Duodenal mucosa (tissue), 2 donors: Measurements from ENCODE around the gene GPC3.
A peak's percentile ranks its signal among the peaks of the same experiment; 100 is the strongest.

Experiments
- H3K27ac ChIP-seq: one replicate; pipeline ENCODE4 v1.7.0; 2013; ENCODE audit warnings: low read depth, low read length
- H3K27me3 ChIP-seq, 2 donors: one replicate each; pipeline ENCODE4 v1.7.0; 2013; ENCODE audit warnings: low read length in 2 of 2, control low read depth in 1 of 2; ENCODE audit not compliant: insufficient read depth in 2 of 2, control insufficient read depth in 1 of 2
- H3K36me3 ChIP-seq, 2 donors: one replicate each; pipeline ENCODE4 v1.7.0; 2013; ENCODE audit warnings: low read length in 2 of 2, control low read depth in 1 of 2; ENCODE audit not compliant: insufficient read depth in 2 of 2, control insufficient read depth in 1 of 2
- H3K4me1 ChIP-seq, 2 donors: one replicate each; pipeline ENCODE4 v1.7.0; 2013; ENCODE audit warnings: low read length in 2 of 2, control low read depth in 1 of 2; ENCODE audit not compliant: insufficient read depth in 2 of 2, control insufficient read depth in 1 of 2
- H3K4me3 ChIP-seq, 2 donors: one replicate each; pipeline ENCODE4 v1.7.0; 2013; ENCODE audit warnings: low read length in 2 of 2, low read depth in 1 of 2
- H3K9ac ChIP-seq, 2 donors: one replicate each; pipeline ENCODE4 v1.7.0; 2013; ENCODE audit warnings: low read length in 2 of 2, low read depth in 1 of 2
- H3K9me3 ChIP-seq, 2 donors: one replicate each; pipeline ENCODE4 v1.7.0; 2013; ENCODE audit warnings: low read length in 2 of 2, control low read depth in 1 of 2; ENCODE audit not compliant: control insufficient read depth in 1 of 2

GPC3 gene

DNA sequence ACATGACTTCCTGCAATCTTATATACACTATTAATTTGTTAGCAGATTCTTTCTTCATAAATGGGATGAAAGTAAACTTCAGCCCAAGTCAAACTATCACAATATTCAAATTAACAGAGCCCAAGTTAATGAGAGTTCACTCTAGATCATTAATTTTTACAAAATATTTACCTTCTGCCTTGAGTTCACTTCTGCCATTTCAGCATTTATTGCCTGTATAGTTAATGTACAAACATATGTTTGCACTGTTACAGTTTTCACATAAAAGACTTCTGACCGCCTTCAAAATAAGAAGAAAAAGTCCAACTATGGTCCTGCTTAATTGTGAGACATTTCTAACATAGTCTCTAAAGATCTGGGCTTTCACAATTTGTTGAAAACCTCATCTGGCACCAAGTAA, 46.9 kb downstream of the GPC3 start:
- Histone ChIP-seq H3K36me3 (no peaks in the 10 kb centered on the region), H3K27ac (no peak overlapping the region), H3K27me3 (no peaks in the 10 kb centered on the region), H3K9me3 (no peaks in the 10 kb centered on the region), H3K4me3 (no peak overlapping the region), H3K4me1 (no peaks in the 10 kb centered on the region), H3K9ac (no peak overlapping the region)

GRCh38 chrX:133937022-133937421, 48.4 kb downstream of the GPC3 start:
- Histone ChIP-seq H3K4me3 (no peak overlapping the region), H3K9ac (no peak overlapping the region), H3K4me1 (no peaks in the 10 kb centered on the region), H3K9me3 (no peaks in the 10 kb centered on the region), H3K27me3 (no peaks in the 10 kb centered on the region), H3K27ac (no peak overlapping the region), H3K36me3 (no peaks in the 10 kb centered on the region)

- Histone ChIP-seq H3K4me3 (no peak overlapping the region), H3K9me3 (no peaks in the 10 kb centered on the region), H3K4me1 (no peaks in the 10 kb centered on the region)
Measured at GRCh38 chrX:133935076-133935475, 50.3 kb downstream of the GPC3 start.

DNA sequence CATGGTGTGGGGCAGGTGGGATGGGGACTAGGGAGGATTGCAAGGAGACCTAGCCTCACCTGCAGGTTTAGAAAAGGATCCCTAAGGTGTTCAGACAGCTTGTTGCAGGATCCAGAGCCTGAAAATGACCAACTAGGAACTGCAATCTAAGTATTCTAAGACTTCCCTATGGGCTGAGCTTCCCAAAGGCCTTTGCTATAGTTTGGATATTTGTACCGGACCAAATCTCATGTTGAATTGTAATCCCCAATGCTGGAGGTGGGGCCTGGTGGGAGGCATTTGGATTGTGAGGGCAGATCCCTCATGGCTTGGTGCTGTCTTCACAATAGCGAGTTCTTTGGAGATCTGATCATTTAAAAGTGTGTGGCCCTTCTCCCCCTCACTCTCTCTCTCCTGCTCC, 52.1 kb downstream of the GPC3 start:
- H3K27ac ChIP-seq = no peak overlapping the region
- H3K27me3 ChIP-seq = no peaks in the 10 kb centered on the region
- H3K36me3 ChIP-seq = no peaks in the 10 kb centered on the region
- no peaks in the 10 kb centered on the region for H3K9me3 ChIP-seq
- no peak overlapping the region for H3K4me3 ChIP-seq
- H3K4me1 ChIP-seq = no peaks in the 10 kb centered on the region
- no peak overlapping the region for H3K9ac ChIP-seq

More at GRCh38 chrX:133935076-133935475, 50.3 kb downstream of the GPC3 start:
- H3K9ac ChIP-seq = no peak overlapping the region
- no peak overlapping the region for H3K27ac ChIP-seq
- H3K27me3 ChIP-seq = no peaks in the 10 kb centered on the region
- H3K36me3 ChIP-seq = no peaks in the 10 kb centered on the region

DNA sequence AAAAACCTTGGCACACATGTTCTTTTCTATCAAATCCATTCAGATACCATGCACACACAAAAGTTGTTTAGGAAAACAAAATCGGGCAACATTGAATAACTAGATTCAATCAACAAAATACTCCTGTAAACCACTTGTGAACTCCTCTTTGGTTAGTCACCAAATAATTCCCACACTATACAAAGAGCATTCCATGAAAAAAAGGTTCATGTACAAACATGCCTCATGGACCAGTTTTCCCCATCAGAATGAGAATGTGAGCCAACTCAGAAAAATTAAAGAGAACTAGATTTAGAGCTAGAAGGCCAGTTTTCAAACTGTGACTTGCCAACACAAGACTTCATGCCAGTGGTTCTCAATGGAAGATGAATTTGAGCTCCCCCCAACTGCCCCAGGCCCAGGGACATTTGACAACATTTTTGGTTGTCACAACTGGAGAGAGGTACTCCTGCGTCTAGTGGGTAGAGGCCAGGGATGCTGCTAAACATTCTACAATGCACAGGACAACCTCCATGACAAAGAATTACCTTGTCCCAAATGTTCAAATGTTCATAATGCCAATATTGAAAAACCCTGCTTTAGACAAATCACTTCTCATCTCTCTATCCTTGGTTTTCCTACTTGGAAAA, 55.4 kb downstream of the GPC3 start:
- Histone ChIP-seq H3K27me3 (no peaks in the 10 kb centered on the region), H3K9ac (no peak overlapping the region), H3K4me1 (no peaks in the 10 kb centered on the region), H3K9me3 (no peaks in the 10 kb centered on the region), H3K36me3 (no peaks in the 10 kb centered on the region), H3K4me3 (no peak overlapping the region), H3K27ac (no peak overlapping the region)

DNA sequence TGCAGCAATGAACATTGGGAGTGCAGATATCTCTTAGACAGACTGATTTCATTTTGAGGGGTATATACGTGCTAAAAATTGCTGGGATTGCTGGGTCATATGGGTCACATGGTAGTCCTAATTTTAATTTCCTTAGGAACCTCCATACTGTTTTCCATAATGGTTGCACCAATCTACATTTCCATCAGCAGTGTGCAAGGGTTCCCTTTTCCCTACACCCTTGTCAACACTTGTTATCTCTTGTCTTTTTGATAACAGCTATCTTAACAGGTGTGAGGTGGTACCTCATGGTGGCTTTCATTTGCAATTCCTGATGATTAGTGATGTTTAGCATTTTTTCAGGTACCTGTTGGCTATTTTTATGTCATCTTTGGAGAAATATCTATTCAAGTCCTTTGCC, 57.0 kb downstream of the GPC3 start:
- H3K9me3 ChIP-seq = no peaks in the 10 kb centered on the region
- H3K27ac ChIP-seq = no peak overlapping the region
- H3K9ac ChIP-seq = no peak overlapping the region
- H3K4me3 ChIP-seq = no peak overlapping the region
- H3K4me1 ChIP-seq = no peaks in the 10 kb centered on the region
- no peaks in the 10 kb centered on the region for H3K36me3 ChIP-seq
- H3K27me3 ChIP-seq = no peaks in the 10 kb centered on the region

GRCh38 chrX:133926809-133927208, 58.6 kb downstream of the GPC3 start:
- H3K27me3 ChIP-seq = no peaks in the 10 kb centered on the region
- no peak overlapping the region for H3K27ac ChIP-seq

GRCh38 chrX:133926099-133926498, 59.3 kb downstream of the GPC3 start:
- Histone ChIP-seq H3K9me3 (no peaks in the 10 kb centered on the region), H3K27me3 (no peaks in the 10 kb centered on the region), H3K4me1 (no peaks in the 10 kb centered on the region), H3K36me3 (no peaks in the 10 kb centered on the region), H3K4me3 (no peak overlapping the region), H3K9ac (no peak overlapping the region), H3K27ac (no peak overlapping the region)

More at GRCh38 chrX:133926809-133927208, 58.6 kb downstream of the GPC3 start:
- Histone ChIP-seq H3K9me3 (no peaks in the 10 kb centered on the region), H3K36me3 (no peaks in the 10 kb centered on the region), H3K4me1 (no peaks in the 10 kb centered on the region), H3K4me3 (no peak overlapping the region), H3K9ac (no peak overlapping the region)

- no peaks in the 10 kb centered on the region for H3K27me3 ChIP-seq
Measured at GRCh38 chrX:133924548-133924947, 60.8 kb downstream of the GPC3 start.

DNA sequence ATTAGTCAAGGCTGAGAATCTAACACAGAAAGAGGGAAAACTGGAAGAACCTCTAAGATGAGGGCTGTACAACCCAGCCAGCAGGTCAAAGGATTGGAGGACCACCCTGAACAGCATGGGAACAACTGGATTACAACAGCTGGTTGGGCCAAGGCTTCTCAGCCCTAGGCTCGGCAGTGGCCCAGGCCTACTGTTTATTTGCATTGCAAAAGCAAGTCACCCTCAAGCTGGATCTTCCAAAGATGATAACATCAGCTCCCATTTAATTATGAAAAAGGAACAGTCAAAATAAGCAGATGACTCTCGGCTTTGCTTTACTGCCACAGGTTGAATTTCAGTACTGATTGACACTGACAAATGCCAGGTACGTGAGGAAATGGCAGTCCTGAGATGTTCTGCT, 61.8 kb downstream of the GPC3 start:
- H3K27ac ChIP-seq = no peak overlapping the region

More at GRCh38 chrX:133924548-133924947, 60.8 kb downstream of the GPC3 start:
- H3K4me1 ChIP-seq = no peaks in the 10 kb centered on the region
- H3K36me3 ChIP-seq = no peaks in the 10 kb centered on the region
- no peak overlapping the region for H3K4me3 ChIP-seq
- H3K27ac ChIP-seq = no peak overlapping the region
- no peak overlapping the region for H3K9ac ChIP-seq
- H3K9me3 ChIP-seq = no peaks in the 10 kb centered on the region

DNA sequence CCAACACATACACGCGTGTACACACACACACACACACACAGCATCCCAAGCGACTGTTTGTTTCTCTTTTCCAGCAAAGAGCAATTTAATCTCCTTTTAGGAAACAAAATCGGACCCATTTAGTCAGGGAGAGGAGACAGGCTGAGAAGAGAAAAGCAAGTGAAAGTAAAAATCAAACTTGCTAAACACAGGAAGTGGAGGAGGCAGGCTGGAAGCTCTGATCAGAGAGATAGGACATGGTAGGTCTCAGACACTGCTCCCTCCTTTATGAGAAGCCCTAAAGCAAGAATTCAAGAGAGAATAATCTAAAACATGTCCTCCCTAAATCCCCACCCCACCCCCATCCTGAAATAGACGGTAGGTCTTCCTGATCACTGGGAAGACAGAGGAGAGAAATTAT, 62.3 kb downstream of the GPC3 start:
- Histone ChIP-seq H3K4me1 (no peaks in the 10 kb centered on the region), H3K27ac (no peak overlapping the region), H3K9ac (no peak overlapping the region), H3K27me3 (no peaks in the 10 kb centered on the region), H3K36me3 (no peaks in the 10 kb centered on the region), H3K4me3 (peak overlapping the region in 1 of 2 donors; percentile 27), H3K9me3 (no peaks in the 10 kb centered on the region)

More for the DNA sequence above, 61.8 kb downstream of the GPC3 start:
- H3K4me1 ChIP-seq = no peaks in the 10 kb centered on the region
- no peaks in the 10 kb centered on the region for H3K9me3 ChIP-seq
- H3K9ac ChIP-seq = no peak overlapping the region
- no peaks in the 10 kb centered on the region for H3K27me3 ChIP-seq
- no peaks in the 10 kb centered on the region for H3K36me3 ChIP-seq
- H3K4me3 ChIP-seq = no peak overlapping the region
